Measurements from ENCODE around the gene TPCN2.

- TF ChIP-seq CTCF (IDR thresholded peaks at IDR 0.05 in 4 of 5, conservative IDR thresholded peaks at IDR 0.05 in 1 of 5), result no peak
- TF ChIP-seq POLR2A (IDR thresholded peaks at IDR 0.05), result no peak
Observed at GRCh38 chr11:69104856-69105395, 56.2 kb downstream of the TPCN2 start.

Data from gastrocnemius medialis (tissue), 4 donors.